BLaER1 (cell line): ENCODE results near the gene OLFM3.

Experiments used
- H3K27ac ChIP-seq: shearing (Covaris generic); formaldehyde crosslinking; 2 replicates; pipeline ENCODE4 v1.8.1; 2022
- H3K27me3 ChIP-seq: shearing (Covaris generic); formaldehyde crosslinking; 2 replicates; pipeline ENCODE4 v1.8.1; 2022
- H3K36me3 ChIP-seq: shearing (Covaris generic); formaldehyde crosslinking; 2 replicates; pipeline ENCODE4 v1.8.1; 2022
- H3K4me1 ChIP-seq: shearing (Covaris generic); formaldehyde crosslinking; 2 replicates; pipeline ENCODE4 v1.8.1; 2022
- H3K4me2 ChIP-seq: shearing (Covaris generic); formaldehyde crosslinking; 2 replicates; pipeline ENCODE4 v1.8.1; 2022
- H3K4me3 ChIP-seq: shearing (Covaris generic); formaldehyde crosslinking; 2 replicates; pipeline ENCODE4 v1.8.1; 2022
- H3K9ac ChIP-seq: shearing (Covaris generic); formaldehyde crosslinking; 2 replicates; pipeline ENCODE4 v1.8.1; 2022
- H3K9me3 ChIP-seq: shearing (Covaris generic); formaldehyde crosslinking; 2 replicates; pipeline ENCODE4 v1.8.1; 2022
- H4K20me1 ChIP-seq: shearing (Covaris generic); formaldehyde crosslinking; 2 replicates; pipeline ENCODE4 v1.8.1; 2022
- Cebpa-rat ChIP-seq: shearing (Covaris generic); IDR thresholded peaks from 2 replicates; pipeline ENCODE4 v1.8.1; 2022

The OLFM3 gene

DNA sequence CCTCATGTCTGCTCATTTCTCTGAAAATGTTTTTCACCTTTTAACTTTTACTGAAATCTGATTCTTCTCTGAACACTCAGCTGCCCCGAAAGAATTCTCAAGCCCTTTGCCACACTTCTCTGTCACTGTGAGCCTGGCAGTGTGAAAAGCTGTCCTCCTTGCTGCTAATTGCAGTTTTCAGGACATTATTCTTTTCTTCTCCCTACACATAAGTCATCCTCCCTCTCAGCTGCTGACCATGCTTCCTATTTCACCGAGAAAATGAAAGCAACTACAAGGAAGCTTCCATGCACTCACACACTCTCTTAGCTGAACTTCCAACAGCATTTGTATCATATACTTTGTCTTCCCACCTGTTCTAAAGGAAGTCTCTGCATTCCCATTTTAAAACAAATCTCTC, 15.8 kb downstream of the OLFM3 start:
- Histone ChIP-seq H3K36me3 (no peaks in the 10 kb centered on the region), H3K27me3 (no peaks in the 10 kb centered on the region), H3K9me3 (peaks cover 5% of the 10 kb centered on the region; the same call in 1 of the 2 replicates), H3K4me2 (peak overlapping the region; percentile 29), H4K20me1 (no peaks in the 10 kb centered on the region), H3K4me3 (no peak overlapping the region), H3K4me1 (no peaks in the 10 kb centered on the region), H3K9ac (peak overlapping the region; percentile 21; the same call in 1 of the 2 replicates), H3K27ac (no peak overlapping the region)
- TF ChIP-seq Cebpa-rat: no peak

DNA sequence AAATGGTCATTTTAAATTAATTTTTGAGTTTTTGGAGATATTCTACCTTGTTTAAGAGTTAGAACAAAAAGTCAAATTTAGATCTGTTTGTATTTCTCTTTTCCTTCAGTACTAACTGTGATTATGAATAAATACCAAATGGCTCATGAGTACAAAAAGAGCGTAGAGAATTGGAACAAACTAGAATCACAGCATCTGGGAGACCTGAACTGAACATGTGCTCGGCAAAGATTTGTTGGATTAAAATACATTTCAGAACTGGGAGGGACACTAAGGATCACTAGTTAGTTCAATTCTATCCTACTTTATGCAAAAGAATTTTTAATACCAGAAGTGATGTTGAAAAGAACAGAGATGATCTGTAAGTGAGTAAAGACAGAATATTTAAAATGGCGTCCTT, 19.5 kb downstream of the OLFM3 start:
- H3K4me2 ChIP-seq: no peak overlapping the region
- H3K27ac ChIP-seq: no peak overlapping the region
- H3K9me3 ChIP-seq: peaks cover 5% of the 10 kb centered on the region; the same call in 1 of the 2 replicates
- H3K36me3 ChIP-seq: no peaks in the 10 kb centered on the region
- H3K4me3 ChIP-seq: no peak overlapping the region
- H3K9ac ChIP-seq: no peak overlapping the region
- no peaks in the 10 kb centered on the region for H3K27me3 ChIP-seq
- H3K4me1 ChIP-seq: no peaks in the 10 kb centered on the region
- no peaks in the 10 kb centered on the region for H4K20me1 ChIP-seq
- no peak for TF ChIP-seq Cebpa-rat

DNA sequence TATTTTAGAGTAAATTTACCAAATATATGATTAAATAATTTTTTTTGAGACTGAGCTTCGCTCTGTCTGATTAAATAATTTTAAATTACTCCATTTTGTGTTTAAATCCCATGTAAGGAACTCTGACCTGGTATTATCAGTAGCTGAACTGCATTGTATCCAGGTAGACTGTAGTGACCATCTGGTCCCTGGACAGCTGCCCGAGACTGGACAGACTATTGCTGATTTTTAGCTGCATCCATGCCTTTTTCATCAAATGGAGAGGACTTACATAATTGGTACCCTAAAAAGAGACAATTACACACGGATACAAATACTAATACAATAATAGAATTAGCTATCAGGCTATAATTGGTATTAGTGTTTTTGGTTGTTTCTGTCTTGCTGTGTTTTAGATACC, 20.6 kb downstream of the OLFM3 start:
- H3K27ac ChIP-seq: no peak overlapping the region
- no peak overlapping the region for H3K4me3 ChIP-seq
- H4K20me1 ChIP-seq: no peaks in the 10 kb centered on the region
- H3K9me3 ChIP-seq: peaks cover 5% of the 10 kb centered on the region; the same call in 1 of the 2 replicates
- TF ChIP-seq Cebpa-rat: no peak
- H3K4me1 ChIP-seq: no peaks in the 10 kb centered on the region
- H3K9ac ChIP-seq: no peak overlapping the region
- H3K4me2 ChIP-seq: no peak overlapping the region
- H3K36me3 ChIP-seq: no peaks in the 10 kb centered on the region
- no peaks in the 10 kb centered on the region for H3K27me3 ChIP-seq

DNA sequence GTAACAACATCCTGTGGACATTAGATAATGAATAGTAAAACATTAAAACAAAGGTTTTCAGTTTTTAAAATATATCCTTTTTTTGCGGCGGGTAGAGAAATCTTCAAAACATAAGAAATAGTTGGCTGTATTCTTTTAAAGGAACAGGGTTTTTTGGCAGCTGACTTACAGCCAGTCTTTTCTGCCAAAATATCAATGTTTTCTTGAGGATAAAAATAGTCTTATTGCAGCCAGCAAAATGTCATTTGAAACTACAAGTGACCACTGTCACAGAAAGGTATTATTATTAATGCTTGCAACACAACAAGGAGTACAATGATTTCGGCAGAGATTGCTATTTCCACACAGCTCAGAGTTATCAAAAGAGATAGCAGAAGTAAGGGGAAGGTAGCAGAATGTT, 21.4 kb downstream of the OLFM3 start:
- no peaks in the 10 kb centered on the region for H4K20me1 ChIP-seq

DNA sequence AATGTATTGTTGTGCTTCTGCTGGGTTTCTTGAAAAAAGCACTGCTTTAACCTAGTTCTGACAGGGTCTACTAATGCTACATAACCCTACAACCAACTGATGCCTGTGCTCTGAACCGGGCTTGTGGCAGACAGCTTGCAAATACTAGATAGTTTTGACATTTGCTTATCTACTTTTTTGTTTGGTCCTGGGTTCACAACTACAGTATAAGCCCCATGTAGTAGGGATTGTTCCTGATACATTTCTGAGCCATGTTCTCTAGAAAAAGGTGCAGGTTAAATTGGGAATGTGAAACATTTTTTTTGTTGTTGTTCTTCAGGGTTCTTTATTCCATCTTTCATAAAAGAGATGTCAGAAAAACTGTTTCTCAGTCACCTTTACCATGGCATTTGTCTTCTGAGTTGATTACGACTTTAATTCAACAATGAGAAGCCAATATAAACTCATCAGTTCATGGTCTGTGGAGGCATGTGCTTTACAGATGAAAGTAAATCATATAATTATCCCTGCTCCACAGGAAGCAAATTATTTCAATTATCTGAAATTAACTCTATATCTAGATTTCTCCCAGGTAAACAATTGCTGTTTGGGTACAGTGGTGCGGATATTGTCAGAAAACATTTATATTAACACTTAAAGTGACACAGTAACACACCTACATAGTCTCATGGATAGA, 22.0 kb downstream of the OLFM3 start:
- Histone ChIP-seq H3K36me3 (no peaks in the 10 kb centered on the region), H3K9me3 (peaks cover 3% of the 10 kb centered on the region; the same call in 1 of the 2 replicates), H3K27ac (no peak overlapping the region), H3K4me3 (no peak overlapping the region), H3K4me1 (no peaks in the 10 kb centered on the region), H4K20me1 (no peaks in the 10 kb centered on the region), H3K9ac (no peak overlapping the region), H3K4me2 (no peak overlapping the region), H3K27me3 (no peaks in the 10 kb centered on the region)
- TF ChIP-seq Cebpa-rat: no peak

More for the DNA sequence above, 21.4 kb downstream of the OLFM3 start:
- Histone ChIP-seq H3K9ac (no peak overlapping the region), H3K4me2 (no peak overlapping the region), H3K9me3 (peaks cover 5% of the 10 kb centered on the region; the same call in 1 of the 2 replicates), H3K4me3 (no peak overlapping the region), H3K27me3 (no peaks in the 10 kb centered on the region), H3K27ac (no peak overlapping the region), H3K4me1 (no peaks in the 10 kb centered on the region), H3K36me3 (no peaks in the 10 kb centered on the region)
- TF ChIP-seq Cebpa-rat: no peak

DNA sequence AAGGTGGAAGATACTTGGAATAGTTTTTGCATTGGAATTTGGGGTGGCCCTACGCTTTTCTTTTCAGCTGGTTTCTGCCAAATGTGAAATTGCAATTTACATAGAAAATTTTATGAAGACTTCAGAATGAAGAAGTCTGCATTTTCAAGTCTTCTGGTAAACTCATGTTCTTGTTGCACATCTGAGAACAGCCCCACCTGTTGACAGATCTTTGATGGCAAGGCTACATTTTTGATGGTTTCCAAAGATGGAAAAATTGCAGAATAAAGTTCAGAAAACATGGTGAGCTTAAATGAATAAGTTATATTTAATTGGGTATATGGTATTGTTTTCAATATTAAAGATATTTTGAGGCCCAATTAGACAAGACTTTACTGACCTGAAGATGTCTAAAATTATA, 25.4 kb downstream of the OLFM3 start:
- no peaks in the 10 kb centered on the region for H3K9me3 ChIP-seq
- no peak overlapping the region for H3K4me3 ChIP-seq
- no peaks in the 10 kb centered on the region for H3K4me1 ChIP-seq
- TF ChIP-seq Cebpa-rat: no peak
- no peak overlapping the region for H3K27ac ChIP-seq
- H3K4me2 ChIP-seq: no peak overlapping the region
- no peak overlapping the region for H3K9ac ChIP-seq
- H4K20me1 ChIP-seq: no peaks in the 10 kb centered on the region
- no peaks in the 10 kb centered on the region for H3K36me3 ChIP-seq
- H3K27me3 ChIP-seq: no peaks in the 10 kb centered on the region

DNA sequence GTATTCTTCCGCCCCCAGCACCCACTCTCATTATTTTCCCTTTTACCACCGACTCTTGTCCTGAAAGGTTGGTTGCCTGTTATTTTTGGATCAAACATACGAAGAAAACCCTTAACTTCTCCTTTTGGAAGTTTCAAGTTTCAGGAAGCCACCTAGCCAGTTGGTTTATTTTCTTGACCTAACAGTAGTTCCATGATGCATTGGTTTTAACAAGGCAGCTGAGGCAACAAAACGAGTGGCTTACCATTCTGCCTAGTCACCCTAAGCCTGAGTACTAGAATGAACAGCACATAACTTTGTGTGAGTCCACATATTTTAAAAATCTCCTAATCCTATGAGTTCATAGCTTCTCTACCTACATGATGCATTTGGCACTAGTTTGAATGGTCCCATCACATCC, 28.9 kb downstream of the OLFM3 start:
- no peak overlapping the region for H3K4me3 ChIP-seq

DNA sequence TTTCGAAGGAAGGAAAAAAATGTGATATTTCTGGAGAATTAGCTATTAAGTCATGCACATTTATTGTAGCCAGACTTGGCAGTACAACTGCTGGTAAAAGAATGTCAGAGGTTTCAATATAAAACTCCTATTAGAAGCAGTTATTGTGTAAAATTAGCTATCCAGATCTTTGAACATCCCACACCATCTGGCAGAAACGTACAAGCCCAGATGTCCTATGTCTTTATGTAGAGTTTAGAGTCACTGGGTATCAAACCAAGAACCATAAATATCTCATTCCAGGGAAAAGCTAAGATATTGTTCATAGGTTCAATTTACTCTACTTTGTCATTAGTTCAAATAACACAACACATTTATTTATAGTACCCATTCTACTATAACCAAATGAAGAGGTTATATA, 31.4 kb downstream of the OLFM3 start:
- Histone ChIP-seq H3K4me3 (no peak overlapping the region), H3K4me1 (peaks cover 6% of the 10 kb centered on the region; the same call in 1 of the 2 replicates), H3K27me3 (no peaks in the 10 kb centered on the region), H3K9me3 (no peaks in the 10 kb centered on the region), H3K36me3 (no peaks in the 10 kb centered on the region), H3K9ac (no peak overlapping the region), H4K20me1 (no peaks in the 10 kb centered on the region), H3K4me2 (no peak overlapping the region), H3K27ac (no peak overlapping the region)
- no peak for TF ChIP-seq Cebpa-rat

More for the DNA sequence above, 28.9 kb downstream of the OLFM3 start:
- no peak overlapping the region for H3K27ac ChIP-seq
- no peak overlapping the region for H3K4me2 ChIP-seq
- no peaks in the 10 kb centered on the region for H4K20me1 ChIP-seq
- no peaks in the 10 kb centered on the region for H3K27me3 ChIP-seq
- no peaks in the 10 kb centered on the region for H3K36me3 ChIP-seq
- peaks cover 6% of the 10 kb centered on the region; the same call in 1 of the 2 replicates for H3K4me1 ChIP-seq
- TF ChIP-seq Cebpa-rat: no peak
- no peak overlapping the region for H3K9ac ChIP-seq
- no peaks in the 10 kb centered on the region for H3K9me3 ChIP-seq

DNA sequence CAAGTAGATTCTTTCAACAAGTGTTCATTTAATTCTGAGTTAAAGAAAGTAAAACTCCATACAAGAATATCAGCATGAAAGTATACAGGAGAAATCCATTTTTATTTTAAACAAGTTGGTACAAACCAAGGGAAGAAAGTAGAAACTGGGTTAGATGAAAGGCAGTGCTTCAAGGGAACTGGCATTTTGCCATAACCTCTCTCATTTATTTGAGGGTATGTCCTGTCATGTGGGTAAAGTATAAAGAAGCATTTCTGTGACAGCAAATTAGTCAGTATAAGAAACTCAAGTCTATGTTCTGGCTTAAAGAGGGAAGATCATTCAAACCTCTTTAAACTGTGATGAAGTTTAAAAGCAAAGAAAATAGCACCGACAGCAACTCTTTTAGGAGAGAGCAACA, 32.0 kb downstream of the OLFM3 start:
- no peak overlapping the region for H3K9ac ChIP-seq
- no peak for TF ChIP-seq Cebpa-rat

DNA sequence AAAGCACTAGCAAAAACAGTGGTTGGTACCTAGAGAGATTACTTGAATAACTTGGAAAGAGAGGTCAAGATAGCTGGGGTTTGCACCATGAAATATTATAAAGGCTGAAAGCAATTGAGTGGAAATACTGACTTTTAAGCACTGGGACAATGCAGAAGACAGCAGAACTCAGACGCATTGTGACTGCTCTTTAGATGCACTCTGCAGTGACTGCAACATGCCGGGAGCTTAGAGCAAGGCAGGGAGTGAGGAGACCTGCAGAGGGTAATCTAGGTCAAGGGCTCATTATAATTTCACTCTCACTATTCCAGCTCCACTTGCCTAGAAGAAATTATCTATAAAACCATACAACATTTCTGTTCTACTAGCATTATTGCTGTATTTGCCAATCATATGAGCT, 36.6 kb downstream of the OLFM3 start:
- no peak for TF ChIP-seq Cebpa-rat
- H3K4me3 ChIP-seq: no peak overlapping the region

More for the DNA sequence above, 32.0 kb downstream of the OLFM3 start:
- no peak overlapping the region for H3K4me3 ChIP-seq
- H3K4me2 ChIP-seq: no peak overlapping the region
- no peaks in the 10 kb centered on the region for H3K36me3 ChIP-seq
- peaks cover 6% of the 10 kb centered on the region; the same call in 1 of the 2 replicates for H3K4me1 ChIP-seq
- no peaks in the 10 kb centered on the region for H3K9me3 ChIP-seq
- no peaks in the 10 kb centered on the region for H4K20me1 ChIP-seq
- no peak overlapping the region for H3K27ac ChIP-seq
- H3K27me3 ChIP-seq: no peaks in the 10 kb centered on the region

More for the DNA sequence above, 36.6 kb downstream of the OLFM3 start:
- Histone ChIP-seq H3K9me3 (no peaks in the 10 kb centered on the region), H4K20me1 (no peaks in the 10 kb centered on the region), H3K27me3 (no peaks in the 10 kb centered on the region), H3K36me3 (no peaks in the 10 kb centered on the region), H3K27ac (no peak overlapping the region), H3K4me2 (no peak overlapping the region), H3K4me1 (peaks cover 6% of the 10 kb centered on the region; the same call in 1 of the 2 replicates), H3K9ac (no peak overlapping the region)
